ENCODE data around the gene MAGOHB.

- TF ChIP-seq CTCF (IDR thresholded peaks at IDR 0.05; ENCODE audit: insufficient read depth, low read length, poor library complexity, severe bottlenecking): no peak
- TF ChIP-seq EZH2phosphoT487 (conservative IDR thresholded peaks at IDR 0.05; ENCODE audit: low read length): no peak
Measured at GRCh38 chr12:10559244-10559643, 54.2 kb downstream of the MAGOHB start.

All from SU-DHL-6 (cell line).